GM23338 (cell line): Measurements from ENCODE around the gene CDK5RAP1.

Experiments
- CREB1 ChIP-seq: fragments of 250-450 bp; sonication (Bioruptor Pico); IDR thresholded peaks from 2 replicates; pipeline ENCODE4 v1.5.0; 2020; ENCODE audit warnings: low read depth, mild to moderate bottlenecking, moderate library complexity
- CTCF ChIP-seq, 2 experiments: fragments of 200-600 bp in 1 of 2; sonication (generic) in 1 of 2; conservative IDR thresholded peaks; 2 replicates each; pipeline versions ENCODE4 v1.5.1 to v1.6.1; 2016 to 2017; ENCODE audit warnings: antibody characterized with exemption in 2 of 2, low read depth in 2 of 2, mild to moderate bottlenecking in 2 of 2, moderate library complexity in 1 of 2
- ETS1 ChIP-seq: IDR thresholded peaks from 2 replicates; pipeline ENCODE4 v1.6.1; 2016; ENCODE audit warnings: antibody characterized with exemption
- EZH2 ChIP-seq: fragments of 200-600 bp; sonication (generic); IDR thresholded peaks from one replicate; pipeline ENCODE4 v1.8.0; 2017; ENCODE audit warnings: antibody characterized with exemption, mild to moderate bottlenecking, low read depth; ENCODE audit not compliant: unreplicated experiment
- EZH2phosphoT487 ChIP-seq: fragments of 200-600 bp; sonication (generic); IDR thresholded peaks from one replicate; pipeline ENCODE4 v1.8.1; 2018; ENCODE audit warnings: antibody characterized with exemption; ENCODE audit not compliant: unreplicated experiment
- JUNB ChIP-seq: IDR thresholded peaks from one replicate; pipeline ENCODE4 v1.6.1; 2016; ENCODE audit warnings: antibody characterized with exemption; ENCODE audit not compliant: unreplicated experiment
- NANOG ChIP-seq: IDR thresholded peaks from 2 replicates; pipeline ENCODE4 v1.6.1; 2016; ENCODE audit warnings: antibody characterized with exemption, borderline replicate concordance
- POLR2AphosphoS5 ChIP-seq: IDR thresholded peaks from 2 replicates; pipeline ENCODE4 v1.6.1; 2016; ENCODE audit warnings: antibody characterized with exemption, low read depth
- REST ChIP-seq: IDR thresholded peaks from one replicate; pipeline ENCODE4 v1.6.1; 2018; ENCODE audit warnings: antibody characterized with exemption; ENCODE audit not compliant: unreplicated experiment
- STAT1 ChIP-seq: IDR thresholded peaks from one replicate; pipeline ENCODE4 v1.6.1; 2016; ENCODE audit warnings: antibody characterized with exemption; ENCODE audit not compliant: unreplicated experiment
- ZNF114 ChIP-seq: fragments of 250-450 bp; sonication (Bioruptor Pico); IDR thresholded peaks from 2 replicates; pipeline ENCODE4 v1.5.0; 2020; ENCODE audit warnings: mild to moderate bottlenecking, moderate library complexity
- ZNF331 ChIP-seq: fragments of 250-450 bp; sonication (Bioruptor Pico); IDR thresholded peaks from 2 replicates; pipeline ENCODE4 v1.5.0; 2020; ENCODE audit warnings: low read depth, mild to moderate bottlenecking, moderate library complexity
- ZNF462 ChIP-seq: fragments of 250-450 bp; sonication (Bioruptor Pico); IDR thresholded peaks from 2 replicates; pipeline ENCODE4 v1.5.0; 2020; ENCODE audit warnings: mild to moderate bottlenecking, moderate library complexity

- TF ChIP-seq CTCF (conservative IDR thresholded peaks at IDR 0.05; ENCODE audit: low read depth in 2 of 2) (no peak), EZH2 (no peak), REST (no peak), POLR2AphosphoS5 (no peak), ZNF462 (CRISPR knock-in tag) (no peak), EZH2phosphoT487 (no peak), JUNB (no peak), CREB1 (CRISPR knock-in tag) (no peak), ZNF114 (CRISPR knock-in tag) (no peak), ETS1 (no peak), STAT1 (no peak), NANOG (no peak), ZNF331 (no peak)
Measured at GRCh38 chr20:33348136-33348937, 53.0 kb downstream of the CDK5RAP1 start.
